ENCODE results near the gene KRT75. TPM values are rescaled to one million over a fixed set of nuclear protein-coding genes. Genes with fewer than 3 reads are reported as not detected.

KRT75 gene
- total RNA-seq, 1 experiment from 2014 or later, result not detected

- no peak overlapping the region for H3K4ac ChIP-seq (ENCODE audit: low read depth, low read length)
- H3K4me1 ChIP-seq (ENCODE audit: insufficient read depth, low read length), result 0 out of 2 replicates have a peak, but pooled peaks cover 2% of the 10 kb centered on the region
- no peak overlapping the region for H2AFZ ChIP-seq (ENCODE audit: low read length)
- no peaks in the 10 kb centered on the region for H3K9me3 ChIP-seq (ENCODE audit: control insufficient read depth, low read depth, low read length)
- H4K8ac ChIP-seq (replicated peaks; ENCODE audit: insufficient read length, low read depth, low read length), result no peak overlapping the region
- H2BK5ac ChIP-seq (ENCODE audit: insufficient read length, low read length), result no peak overlapping the region
- H3K79me1 ChIP-seq (ENCODE audit: insufficient read depth, low read depth, low read length, poor library complexity, severe bottlenecking), result no peaks in the 10 kb centered on the region
- H2BK15ac ChIP-seq (ENCODE audit: low read depth, low read length), result no peak overlapping the region
- H2BK12ac ChIP-seq (ENCODE audit: insufficient read length, low read depth, low read length), result no peak overlapping the region
- no peak for DNase-seq
- WGBS (ENCODE audit: extremely low coverage, insufficient read length, low lambda C conversion rate), result no CpG with 5 or more reads among the region's 8 CpGs
- Mint-ChIP-seq H3K27me3 (ENCODE audit: low read depth) (peaks cover 3% of the 10 kb centered on the region), H3K36me3 (ENCODE audit: insufficient read depth in 1 of 3, low read depth in 3 of 3) (no peaks in the 10 kb centered on the region), H3K4me3 (no peak overlapping the region), H3K4me1 (peaks cover 20 to 32% of the 10 kb centered on the region in 2 experiments), H3K9me3 (no peaks in the 10 kb centered on the region), H3K27ac (no peak overlapping the region)
- H3K9ac ChIP-seq (ENCODE audit: extremely low read depth, insufficient read length, low read length), result no peak overlapping the region
- no peak overlapping the region for H4K91ac ChIP-seq (ENCODE audit: insufficient read length, low read depth, low read length)
- H3K4me2 ChIP-seq (ENCODE audit: insufficient read depth, insufficient read length, low read length), result no peak overlapping the region
- no peaks in the 10 kb centered on the region for H3K23me2 ChIP-seq (ENCODE audit: insufficient read length, low read depth, low read length, poor library complexity, severe bottlenecking)
- no peak overlapping the region for H3K18ac ChIP-seq (ENCODE audit: insufficient read length, low read depth, low read length)
- H3K79me2 ChIP-seq (ENCODE audit: insufficient read depth, low read length), result no peaks in the 10 kb centered on the region
- no peak overlapping the region for H4K5ac ChIP-seq (ENCODE audit: insufficient read length, low read depth, low read length)
- no peaks in the 10 kb centered on the region for H3K27me3 ChIP-seq (ENCODE audit: insufficient read depth, low read length)
- no peak overlapping the region for H3K56ac ChIP-seq (ENCODE audit: insufficient read length, low read depth, low read length)
- no peak overlapping the region for H3K14ac ChIP-seq (ENCODE audit: insufficient read depth, low read length)
- H2AK5ac ChIP-seq (ENCODE audit: insufficient read length, low read length), result no peak overlapping the region
- no peak overlapping the region for H3T11ph ChIP-seq (ENCODE audit: low read length)
- no peaks in the 10 kb centered on the region for H4K20me1 ChIP-seq (ENCODE audit: control insufficient read depth, insufficient read depth, insufficient read length)
- no peak overlapping the region for H2BK20ac ChIP-seq (ENCODE audit: low read depth, low read length, poor library complexity, severe bottlenecking)
- H3K23ac ChIP-seq (ENCODE audit: insufficient read length, low read depth, low read length), result no peak overlapping the region
- no peak overlapping the region for H2BK120ac ChIP-seq (ENCODE audit: low read depth, low read length, poor library complexity, severe bottlenecking)
- TF ChIP-seq CTCF (conservative IDR thresholded peaks at IDR 0.05), result no peak
- H3K27ac ChIP-seq (ENCODE audit: insufficient read length, low read depth, low read length), result no peak overlapping the region
Observed at GRCh38 chr12:52439420-52439819, 5.2 kb upstream of the KRT75 start.
